Posterior vena cava (tissue), 2 donors: ENCODE measurements around the gene ENPP7. TPM values are rescaled to one million over a fixed set of nuclear protein-coding genes. Genes with fewer than 3 reads are reported as not detected.

Experiments
- DNase-seq: peaks from one replicate; pipeline ENCODE4 v3.0.0-alpha.2; 2020; ENCODE audit warnings: low spot score
- intact Hi-C, 2 donors: fragments of 100-400 bp; cut with DNase I; formaldehyde crosslinking; loops; one replicate each; pipeline versions ENCODE4 v1.14.1 to v1.14.2; 2022 to 2023
- total RNA-seq, 2 donors: library from RNA; stranded (reverse); fragmentation: NEBNext Ultra II Directional; extraction: Animal tissue kit (Norgen Biotek cat#: 25700); gene quantifications; one replicate each; pipeline ENCODE4 v1.2.1, GENCODE V29; 2021
- donor health status: DM: yes; HTN: yes; CAD: no.
- donor health status: DM: yes; HTN: yes; CAD: no.

Gene ENPP7
- total RNA-seq, 2 donors from 2014 or later: not detected

GRCh38 chr17:79700592-79700991, 30.2 kb upstream of the ENPP7 start:
- intact Hi-C loops: loop anchor here (5.0 to 10.0 kb wide), 4 partner anchors 88 to 616 kb away; partner anchors contain the start of gene RBFOX3 (in 1 of the 2)
- no peak for DNase-seq

- intact Hi-C loops: loop anchor here (5.0 to 10.0 kb wide), 4 partner anchors 90 to 617 kb away; partner anchors contain the start of gene RBFOX3 (in 1 of the 2)
- no peak for DNase-seq
These were observed 28.7 kb upstream of the ENPP7 start for GRCh38 chr17:79702034-79702433.

GRCh38 chr17:79702550-79703236, 28.1 kb upstream of the ENPP7 start:
- no peak for DNase-seq
- intact Hi-C loops: loop anchor here (5.0 to 10.0 kb wide), 4 partner anchors 90 to 618 kb away; partner anchors contain the start of gene RBFOX3 (in 1 of the 2)

GRCh38 chr17:79704691-79705090, 26.1 kb upstream of the ENPP7 start:
- intact Hi-C loops: loop anchor here (5.0 to 10.0 kb wide), 4 partner anchors 92 to 620 kb away; partner anchors contain the start of gene RBFOX3 (in 1 of the 2)
- no peak for DNase-seq

- intact Hi-C loops: loop anchor here (10.0 kb wide), 3 partner anchors 311 to 621 kb away; no protein-coding TSS in a partner anchor
- DNase-seq: no peak
These were observed 25.1 kb upstream of the ENPP7 start for GRCh38 chr17:79705674-79706073.

GRCh38 chr17:79706931-79707850, 23.6 kb upstream of the ENPP7 start:
- DNase-seq: no peak
- intact Hi-C loops: loop anchor here (10.0 kb wide), 3 partner anchors 312 to 622 kb away; no protein-coding TSS in a partner anchor

- DNase-seq: no peak
- intact Hi-C loops: loop anchor here (10.0 kb wide), 3 partner anchors 313 to 623 kb away; no protein-coding TSS in a partner anchor
These were observed 22.5 kb upstream of the ENPP7 start for GRCh38 chr17:79707931-79708891.

- DNase-seq: no peak
- intact Hi-C loops: loop anchor here in 1 of 2 donors (2.0 to 5.0 kb wide), 2 partner anchors 53 to 615 kb away; no protein-coding TSS in a partner anchor
These were observed 18.9 kb upstream of the ENPP7 start for GRCh38 chr17:79711715-79712305.

- DNase-seq: no peak
- intact Hi-C loops: loop anchor here in 1 of 2 donors (5.0 kb wide), 1 partner anchor 616 kb away; no protein-coding TSS in a partner anchor
These were observed 17.4 kb upstream of the ENPP7 start for GRCh38 chr17:79713391-79713790.

GRCh38 chr17:79714176-79715097, 16.3 kb upstream of the ENPP7 start:
- no peak for DNase-seq
- intact Hi-C loops: loop anchor here in 1 of 2 donors (5.0 kb wide), 1 partner anchor 617 kb away; no protein-coding TSS in a partner anchor

- DNase-seq: no peak
These were observed 15.4 kb upstream of the ENPP7 start for GRCh38 chr17:79715098-79715942.

GRCh38 chr17:79715943-79716797, 14.6 kb upstream of the ENPP7 start:
- no peak for DNase-seq
- intact Hi-C loops: no loop called here

More at GRCh38 chr17:79715098-79715942, 15.4 kb upstream of the ENPP7 start:
- intact Hi-C loops: no loop called here

GRCh38 chr17:79720705-79721292, 9.9 kb upstream of the ENPP7 start:
- intact Hi-C loops: no loop called here

GRCh38 chr17:79721993-79722671, 8.6 kb upstream of the ENPP7 start:
- no peak for DNase-seq
- intact Hi-C loops: no loop called here

More at GRCh38 chr17:79720705-79721292, 9.9 kb upstream of the ENPP7 start:
- DNase-seq: no peak
